OCI-LY3 (cell line): ENCODE results near the gene SGSH.
A peak's percentile ranks its signal among the peaks of the same experiment; 100 is the strongest.
"Not testable (repeated sequence)": the region's sequence is repeated elsewhere in the genome, so short reads cannot be mapped to it uniquely, and the experiment has no call there.

ENCODE experiments used
- H2AFZ ChIP-seq: fragments of 200-600, 300-600 bp; shearing (Covaris generic); 2 replicates; pipeline ENCODE4 v1.6.0; 2014; ENCODE audit warnings: antibody characterized with exemption, low read depth, low read length
- H3K27ac ChIP-seq: fragments of 200-600, 300-600 bp; sonication (generic); 2 replicates; pipeline ENCODE4 v1.5.1; 2014; ENCODE audit warnings: mild to moderate bottlenecking, low read length, moderate library complexity, mixed read lengths
- H3K27me3 ChIP-seq: fragments of 200-600, 300-600 bp; sonication (generic); 2 replicates; pipeline ENCODE4 v1.6.1; 2014; ENCODE audit warnings: low read depth, low read length, mixed read lengths
- H3K36me3 ChIP-seq: fragments of 200-600, 300-600 bp; sonication (generic); replicated peaks from 2 replicates; pipeline ENCODE3; 2014; ENCODE audit warnings: low read depth, low read length, mixed read lengths
- H3K4me1 ChIP-seq: fragments of 300-600, 200-600 bp; sonication (generic); 2 replicates; pipeline ENCODE4 v1.6.1; 2014; ENCODE audit warnings: low read length, mixed read lengths
- H3K4me2 ChIP-seq: fragments of 200-600, 300-600 bp; sonication (generic); 2 replicates; pipeline ENCODE4 v1.6.1; 2014; ENCODE audit warnings: low read length, mixed read lengths
- H3K4me3 ChIP-seq: fragments of 300-600, 200-600 bp; sonication (generic); 2 replicates; pipeline ENCODE4 v1.5.1; 2014; ENCODE audit warnings: antibody characterized with exemption, mild to moderate bottlenecking, low read length, moderate library complexity
- H3K79me2 ChIP-seq: fragments of 300-600, 200-600 bp; shearing (Covaris generic); 2 replicates; pipeline ENCODE4 v1.6.1; 2014; ENCODE audit warnings: mild to moderate bottlenecking, low read length, mixed read lengths
- H3K9ac ChIP-seq: fragments of 300-600, 200-600 bp; shearing (Covaris generic); 2 replicates; pipeline ENCODE4 v1.6.0; 2014; ENCODE audit warnings: mild to moderate bottlenecking, low read length, moderate library complexity
- H3K9me3 ChIP-seq: fragments of 200-600, 300-600 bp; shearing (Covaris generic); 2 replicates; pipeline ENCODE4 v1.6.1; 2014; ENCODE audit warnings: low read length, mixed read lengths; ENCODE audit not compliant: insufficient read depth
- H4K20me1 ChIP-seq: fragments of 200-600, 300-600 bp; sonication (generic); 2 replicates; pipeline ENCODE4 v1.6.1; 2016; ENCODE audit warnings: low read length, mixed read lengths; ENCODE audit not compliant: insufficient read depth
- CTCF ChIP-seq: fragments of 200-600, 300-600 bp; sonication (generic); IDR thresholded peaks from 2 replicates; pipeline ENCODE4 v1.5.1; 2014; ENCODE audit warnings: antibody characterized with exemption, low read length, low read depth
- EZH2phosphoT487 ChIP-seq: fragments of 200-600 bp; shearing (Covaris generic); IDR thresholded peaks from 2 replicates; pipeline ENCODE4 v1.6.1; 2018; ENCODE audit warnings: antibody characterized with exemption, mixed run types, low read depth

Gene SGSH

GRCh38 chr17:80260069-80260535, 40.0 kb upstream of the SGSH start:
- peaks cover 44% of the 10 kb centered on the region for H3K79me2 ChIP-seq
- no peak overlapping the region for H2AFZ ChIP-seq
- no peaks in the 10 kb centered on the region for H3K27me3 ChIP-seq
- peaks cover 10% of the 10 kb centered on the region for H4K20me1 ChIP-seq
- peak overlapping the region; percentile 86 for H3K4me2 ChIP-seq
- no peaks in the 10 kb centered on the region for H3K9me3 ChIP-seq
- peak overlapping the region; percentile 73 for H3K4me3 ChIP-seq
- H3K4me1 ChIP-seq, result peaks cover 71% of the 10 kb centered on the region
- H3K27ac ChIP-seq, result peak overlapping the region; percentile 100
- TF ChIP-seq CTCF (no peak), EZH2phosphoT487 (no peak)
- H3K36me3 ChIP-seq, result peaks cover 15% of the 10 kb centered on the region
- H3K9ac ChIP-seq, result peak overlapping the region; percentile 85

- TF ChIP-seq EZH2phosphoT487 (no peak), CTCF (no peak)
- H3K4me2 ChIP-seq, result peak overlapping the region; percentile 86
- H2AFZ ChIP-seq, result no peak overlapping the region
- peak overlapping the region; percentile 73 for H3K4me3 ChIP-seq
- H3K4me1 ChIP-seq, result peaks cover 71% of the 10 kb centered on the region
- no peaks in the 10 kb centered on the region for H3K9me3 ChIP-seq
- H3K36me3 ChIP-seq, result peaks cover 11% of the 10 kb centered on the region
- H3K79me2 ChIP-seq, result peaks cover 38% of the 10 kb centered on the region
- peaks cover 5% of the 10 kb centered on the region for H4K20me1 ChIP-seq
- no peaks in the 10 kb centered on the region for H3K27me3 ChIP-seq
- H3K9ac ChIP-seq, result peak overlapping the region; percentile 85
- peak overlapping the region; percentile 100 for H3K27ac ChIP-seq
Measured at GRCh38 chr17:80259457-80260068, 39.4 kb upstream of the SGSH start.

- peaks cover 82% of the 10 kb centered on the region for H3K4me1 ChIP-seq
- not testable (repeated sequence) for H3K36me3 ChIP-seq
- peak overlapping the region; percentile 86 for H3K4me2 ChIP-seq
Measured at GRCh38 chr17:80258296-80258695, 38.2 kb upstream of the SGSH start.

GRCh38 chr17:80257716-80258213, 37.6 kb upstream of the SGSH start:
- Histone ChIP-seq H3K27me3 (no peaks in the 10 kb centered on the region), H3K4me2 (peak overlapping the region; percentile 86), H3K36me3 (no peaks in the 10 kb centered on the region), H3K4me1 (peaks cover 83% of the 10 kb centered on the region), H4K20me1 (no peaks in the 10 kb centered on the region), H3K9me3 (no peaks in the 10 kb centered on the region), H3K4me3 (peak overlapping the region; percentile 17; the same call in 1 of the 2 replicates), H2AFZ (no peak overlapping the region; the same call in 1 of the 2 replicates), H3K27ac (peak overlapping the region; percentile 100), H3K9ac (peak overlapping the region; percentile 85), H3K79me2 (peaks cover 21% of the 10 kb centered on the region)
- TF ChIP-seq CTCF (no peak), EZH2phosphoT487 (no peak)

More at GRCh38 chr17:80258296-80258695, 38.2 kb upstream of the SGSH start:
- Histone ChIP-seq H3K27ac (peak overlapping the region; percentile 100), H3K9ac (peak overlapping the region; percentile 85), H3K79me2 (peaks cover 26% of the 10 kb centered on the region), H3K4me3 (0 out of 2 replicates have a peak overlapping the region, but pooled peaks have one; percentile 5)
- H3K9me3 ChIP-seq, H4K20me1 ChIP-seq, H3K27me3 ChIP-seq, H2AFZ ChIP-seq: not testable (repeated sequence)
